AG04450 (cell line): Measurements from ENCODE around the gene DUSP1. TPM values are rescaled to one million over a fixed set of nuclear protein-coding genes. Genes with fewer than 3 reads are reported as not detected.

Experiments used
- CTCF ChIA-PET: fragments of 300-600, 350-600 bp; formaldehyde crosslinking; extraction: SDS; loops from one replicate; lab custom pipeline; 2022; ENCODE audit warnings: antibody characterized with exemption, inconsistent platforms; lab: Charles Lee
- POLR2A ChIA-PET: fragments of 350-600 bp; formaldehyde crosslinking; extraction: SDS; loops from one replicate; lab custom pipeline; 2021; ENCODE audit warnings: antibody characterized with exemption, inconsistent platforms; lab: Yijun Ruan, JAX
- DNase-seq: peaks from one replicate; pipeline ENCODE4 v3.0.0-alpha.2; 2011; ENCODE audit warnings: low read depth, low spot score
- H3K27ac ChIP-seq: one replicate; pipeline ENCODE4 v1.5.1; 2012; ENCODE audit warnings: low read depth, low read length, control low read depth
- H3K27me3 ChIP-seq: one replicate; pipeline ENCODE4 v1.6.0; 2012; ENCODE audit warnings: low read length; ENCODE audit not compliant: control insufficient read depth, insufficient read depth
- H3K4me3 ChIP-seq: 2 replicates; pipeline ENCODE4 v1.5.1; 2011; ENCODE audit warnings: mild to moderate bottlenecking, low read depth, low read length, control low read depth
- H3K9me3 ChIP-seq: 2 replicates; pipeline ENCODE4 v1.5.1; 2012; ENCODE audit warnings: low read length; ENCODE audit not compliant: control insufficient read depth, insufficient read depth
- polyA plus RNA-seq: library from polyadenylated mRNA; depleted of rRNA; stranded (reverse); fragments of >200 nt; gene quantifications from 2 replicates; pipeline ENCODE4 v1.2.3, GENCODE V29; 2011
- TF ChIP-seq, protein P1 (sequence below): IDR thresholded peaks from 2 replicates; pipeline ENCODE4 v1.5.1; 2011; ENCODE audit warnings: low read depth, low read length, control low read depth, inconsistent platforms

Gene DUSP1
- polyA plus RNA-seq, 1 experiment, result 98.8 TPM

DNA sequence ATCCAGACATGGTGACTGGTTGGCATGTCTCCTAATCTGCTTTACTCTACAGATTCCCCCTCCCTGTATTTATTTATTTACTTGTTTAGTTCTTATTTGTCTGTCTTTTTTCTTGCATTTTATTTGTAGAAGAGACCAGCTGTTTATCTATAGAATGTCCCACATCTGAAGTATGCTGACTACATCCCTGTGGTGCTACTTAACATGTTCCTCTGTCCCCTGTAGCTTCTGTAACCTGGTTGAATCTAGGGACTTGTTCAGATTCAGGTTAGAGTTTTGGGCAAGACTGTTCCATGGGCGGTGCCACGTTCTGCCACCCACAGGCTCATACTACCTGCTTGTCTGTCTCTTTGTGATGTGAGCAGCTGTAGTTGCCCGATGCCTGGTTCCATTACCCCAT is 23.5 kb downstream of the DUSP1 start:
- Histone ChIP-seq H3K9me3 (peaks cover 15% of the 10 kb centered on the region), H3K4me3 (no peak overlapping the region), H3K27me3 (no peaks in the 10 kb centered on the region), H3K27ac (no peak overlapping the region)
- ChIA-PET CTCF (interaction anchor here (0.8 to 1.1 kb wide), 2 partner anchors 11 to 30 kb away, joined by 4 to 6 read pairs; no protein-coding TSS in a partner anchor), POLR2A (no interaction called here)
- TF ChIP-seq, protein P1, sequence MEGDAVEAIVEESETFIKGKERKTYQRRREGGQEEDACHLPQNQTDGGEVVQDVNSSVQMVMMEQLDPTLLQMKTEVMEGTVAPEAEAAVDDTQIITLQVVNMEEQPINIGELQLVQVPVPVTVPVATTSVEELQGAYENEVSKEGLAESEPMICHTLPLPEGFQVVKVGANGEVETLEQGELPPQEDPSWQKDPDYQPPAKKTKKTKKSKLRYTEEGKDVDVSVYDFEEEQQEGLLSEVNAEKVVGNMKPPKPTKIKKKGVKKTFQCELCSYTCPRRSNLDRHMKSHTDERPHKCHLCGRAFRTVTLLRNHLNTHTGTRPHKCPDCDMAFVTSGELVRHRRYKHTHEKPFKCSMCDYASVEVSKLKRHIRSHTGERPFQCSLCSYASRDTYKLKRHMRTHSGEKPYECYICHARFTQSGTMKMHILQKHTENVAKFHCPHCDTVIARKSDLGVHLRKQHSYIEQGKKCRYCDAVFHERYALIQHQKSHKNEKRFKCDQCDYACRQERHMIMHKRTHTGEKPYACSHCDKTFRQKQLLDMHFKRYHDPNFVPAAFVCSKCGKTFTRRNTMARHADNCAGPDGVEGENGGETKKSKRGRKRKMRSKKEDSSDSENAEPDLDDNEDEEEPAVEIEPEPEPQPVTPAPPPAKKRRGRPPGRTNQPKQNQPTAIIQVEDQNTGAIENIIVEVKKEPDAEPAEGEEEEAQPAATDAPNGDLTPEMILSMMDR, result no peak
- DNase-seq, result no peak

GRCh38 chr5:172746725-172747124 is 24.3 kb downstream of the DUSP1 start:
- Histone ChIP-seq H3K9me3 (peaks cover 15% of the 10 kb centered on the region), H3K27ac (no peak overlapping the region), H3K27me3 (no peaks in the 10 kb centered on the region), H3K4me3 (no peak overlapping the region)
- POLR2A ChIA-PET, result no interaction called here
- no peak for DNase-seq
- CTCF ChIA-PET, result interaction anchor here (0.8 kb wide), 1 partner anchor 11 kb away, joined by 4 read pairs; no protein-coding TSS in a partner anchor
- TF ChIP-seq, protein P1, result no peak

- Histone ChIP-seq H3K9me3 (peaks cover 15% of the 10 kb centered on the region), H3K27ac (no peak overlapping the region), H3K27me3 (no peaks in the 10 kb centered on the region), H3K4me3 (no peak overlapping the region)
- ChIA-PET POLR2A (interaction anchor here (0.8 kb wide), 1 partner anchor 25 kb away, joined by 3 read pairs; the partner anchor contains the start of gene DUSP1), CTCF (no interaction called here)
- no peak for DNase-seq
- TF ChIP-seq, protein P1, result no peak
These were observed 25.2 kb downstream of the DUSP1 start for GRCh38 chr5:172745838-172746237.

DNA sequence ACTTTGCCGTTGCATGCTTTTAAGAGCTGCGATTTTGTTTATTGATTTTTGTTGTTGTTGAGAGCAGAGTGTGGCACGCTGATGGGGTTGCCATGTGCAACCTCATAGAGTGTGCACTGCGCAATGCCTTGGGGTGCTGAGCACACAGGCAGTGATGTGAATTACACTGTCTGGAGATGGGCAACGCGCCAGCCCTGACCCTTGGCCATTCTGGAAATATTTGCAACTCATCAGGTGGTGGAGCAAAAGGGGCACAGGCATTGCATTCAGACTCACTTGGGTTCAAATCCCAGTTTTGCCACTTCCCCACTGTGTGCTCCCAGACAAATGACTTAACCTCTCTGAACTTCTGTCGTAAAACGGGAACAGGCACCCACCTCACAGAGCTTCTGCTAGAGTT is 25.6 kb downstream of the DUSP1 start:
- no peak for DNase-seq
- TF ChIP-seq, protein P1, result no peak
- CTCF ChIA-PET, result interaction anchor here (0.7 kb wide), 1 partner anchor 28 kb away, joined by 3 read pairs; no protein-coding TSS in a partner anchor
- H3K27me3 ChIP-seq, result no peaks in the 10 kb centered on the region
- H3K4me3 ChIP-seq, result no peak overlapping the region
- POLR2A ChIA-PET, result interaction anchor here (0.8 kb wide), 1 partner anchor 26 kb away, joined by 3 read pairs; the partner anchor contains the start of gene DUSP1
- no peak overlapping the region for H3K27ac ChIP-seq
- H3K9me3 ChIP-seq, result peaks cover 15% of the 10 kb centered on the region
